Hindlimb muscle (tissue), 1 donor: ENCODE measurements around the gene ATP9A. TPM values are rescaled to one million over a fixed set of nuclear protein-coding genes. Genes with fewer than 3 reads are reported as not detected.

ENCODE experiments used
- polyA plus RNA-seq: library from polyadenylated mRNA; unstranded; fragments of 120-200 nt; gene quantifications from one replicate; pipeline ENCODE4 v1.2.1, GENCODE V29; 2013; ENCODE audit not compliant: insufficient read length

ATP9A gene
- polyA plus RNA-seq, 1 donor, result 80.0 TPM

Other genes with a start within 250 kb of the ATP9A start
- 4.5 TPM for gene NFATC2, start 225.7 kb downstream of the ATP9A start, polyA plus RNA-seq
- 1.0 TPM for gene SALL4, start 34.1 kb upstream of the ATP9A start, polyA plus RNA-seq